SK-N-SH treated with all-trans-retinoic acid at 6 μM for 48 hours (cell line): ENCODE results near the gene CTXND2.

Experiments used
- ATAC-seq: fragments of 200-7000 bp; cut with Tn5 transposase; 3 replicates; pipeline ENCODE4 v1.9.1; 2020; ENCODE audit warnings: mild to moderate bottlenecking, moderate library complexity
- ARNTL ChIP-seq: fragments of 450-650 bp; formaldehyde crosslinking; IDR thresholded peaks from 2 replicates; pipeline ENCODE4 v1.5.0; 2020; ENCODE audit warnings: low read depth, mild to moderate bottlenecking, moderate library complexity, borderline replicate concordance
- BACH2 ChIP-seq: fragments of 250-450 bp; sonication (Bioruptor Pico); IDR thresholded peaks from 2 replicates; pipeline ENCODE4 v1.9.0; 2021; ENCODE audit warnings: mild to moderate bottlenecking, borderline replicate concordance
- CREB5 ChIP-seq: fragments of 250-450 bp; sonication (Bioruptor Pico); IDR thresholded peaks from 2 replicates; pipeline ENCODE4 v1.5.1; 2020; ENCODE audit warnings: low read depth, mild to moderate bottlenecking, moderate library complexity
- CSDC2 ChIP-seq: fragments of 250-450 bp; sonication (Bioruptor Pico); IDR thresholded peaks from 2 replicates; pipeline ENCODE4 v1.5.0; 2020; ENCODE audit warnings: mild to moderate bottlenecking, moderate library complexity
- CSRNP3 ChIP-seq: fragments of 250-450 bp; sonication (Bioruptor Pico); IDR thresholded peaks from 2 replicates; pipeline ENCODE4 v1.5.1; 2021; ENCODE audit warnings: mild to moderate bottlenecking, moderate library complexity
- ESRRG ChIP-seq: fragments of 250-450 bp; sonication (Bioruptor Pico); IDR thresholded peaks from 2 replicates; pipeline ENCODE4 v1.6.1; 2021; ENCODE audit warnings: mild to moderate bottlenecking
- GLIS3 ChIP-seq: fragments of 250-450 bp; sonication (Bioruptor Pico); IDR thresholded peaks from 2 replicates; pipeline ENCODE4 v1.5.0; 2020; ENCODE audit warnings: mild to moderate bottlenecking, moderate library complexity
- ISL1 ChIP-seq: fragments of 250-450 bp; sonication (Bioruptor Pico); IDR thresholded peaks from 2 replicates; pipeline ENCODE4 v2.1.2; 2022; ENCODE audit warnings: mild to moderate bottlenecking, moderate library complexity
- OSR1 ChIP-seq: fragments of 250-450 bp; sonication (Bioruptor Pico); IDR thresholded peaks from 2 replicates; pipeline ENCODE4 v1.8.0; 2022; ENCODE audit warnings: moderate library complexity, mild to moderate bottlenecking, inconsistent platforms
- PATZ1 ChIP-seq: fragments of 250-450 bp; sonication (Bioruptor Pico); IDR thresholded peaks from 2 replicates; pipeline ENCODE4 v1.8.0; 2020; ENCODE audit warnings: mild to moderate bottlenecking, moderate library complexity, borderline replicate concordance
- POU6F1 ChIP-seq: fragments of 250-450 bp; sonication (Bioruptor Pico); IDR thresholded peaks from 2 replicates; pipeline ENCODE4 v1.8.0; 2021; ENCODE audit warnings: low read depth, mild to moderate bottlenecking, moderate library complexity, borderline replicate concordance
- PPARA ChIP-seq: fragments of 250-450 bp; sonication (Bioruptor Pico); IDR thresholded peaks from 2 replicates; pipeline ENCODE4 v1.5.0; 2020; ENCODE audit warnings: mild to moderate bottlenecking, borderline replicate concordance
- SNAI2 ChIP-seq: fragments of 250-450 bp; sonication (Bioruptor Pico); IDR thresholded peaks from 2 replicates; pipeline ENCODE4 v1.5.0; 2020; ENCODE audit warnings: mild to moderate bottlenecking, moderate library complexity
- TCF4 ChIP-seq: fragments of 250-450 bp; sonication (Bioruptor Pico); IDR thresholded peaks from 2 replicates; pipeline ENCODE4 v1.8.0; 2021; ENCODE audit warnings: mild to moderate bottlenecking, moderate library complexity, borderline replicate concordance
- TSHZ2 ChIP-seq: fragments of 250-450 bp; sonication (Bioruptor Pico); IDR thresholded peaks from 2 replicates; pipeline ENCODE4 v1.5.0; 2020; ENCODE audit warnings: mild to moderate bottlenecking, moderate library complexity
- ZFP30 ChIP-seq: fragments of 450-650 bp; formaldehyde crosslinking; IDR thresholded peaks from 2 replicates; pipeline ENCODE4 v1.5.0; 2022; ENCODE audit warnings: mild to moderate bottlenecking, moderate library complexity
- ZNF565 ChIP-seq: fragments of 450-650 bp; formaldehyde crosslinking; conservative IDR thresholded peaks from 2 replicates; pipeline ENCODE4 v1.5.0; 2020; ENCODE audit warnings: low read depth, mild to moderate bottlenecking, moderate library complexity
- ZNF70 ChIP-seq: fragments of 450-650 bp; formaldehyde crosslinking; IDR thresholded peaks from 2 replicates; pipeline ENCODE4 v1.5.0; 2020; ENCODE audit warnings: mild to moderate bottlenecking, moderate library complexity
- ZNF8 ChIP-seq: fragments of 450-650 bp; formaldehyde crosslinking; IDR thresholded peaks from 2 replicates; pipeline ENCODE4 v1.5.0; 2020; ENCODE audit warnings: mild to moderate bottlenecking, moderate library complexity

Gene CTXND2

GRCh38 chr1:150902346-150902745, 15.4 kb downstream of the CTXND2 start:
- no peak for TF ChIP-seq ZNF8
- no peak for TF ChIP-seq CSRNP3 (CRISPR knock-in tag)
- no peak for TF ChIP-seq GLIS3 (CRISPR knock-in tag)
- no peak for TF ChIP-seq CSDC2 (CRISPR knock-in tag)
- TF ChIP-seq PATZ1 (CRISPR knock-in tag) = no peak
- TF ChIP-seq ZNF70 (CRISPR knock-in tag) = no peak
- TF ChIP-seq, all 23 proteins: peak for 0
- ATAC-seq = no peak

- TF ChIP-seq ZNF8 = no peak
- TF ChIP-seq BACH2 (CRISPR knock-in tag) = no peak
- no peak for TF ChIP-seq ISL1 (CRISPR knock-in tag)
- no peak for TF ChIP-seq TSHZ2
- TF ChIP-seq ZNF70 (CRISPR knock-in tag) = no peak
- TF ChIP-seq PATZ1 (CRISPR knock-in tag) = no peak
- TF ChIP-seq POU6F1 = no peak
- no peak for TF ChIP-seq ZFP30
- TF ChIP-seq CREB5 (CRISPR knock-in tag) = no peak
- TF ChIP-seq TCF4 (CRISPR knock-in tag) = no peak
- TF ChIP-seq OSR1 (CRISPR knock-in tag) = no peak
- no peak for TF ChIP-seq ZNF565 (CRISPR knock-in tag)
- no peak for TF ChIP-seq CSDC2 (CRISPR knock-in tag)
- TF ChIP-seq CSRNP3 (CRISPR knock-in tag) = no peak
- TF ChIP-seq SNAI2 (CRISPR knock-in tag) = no peak
- ATAC-seq = no peak
These were observed 15.8 kb downstream of the CTXND2 start for GRCh38 chr1:150902751-150903150.

GRCh38 chr1:150905301-150905700, 18.4 kb downstream of the CTXND2 start:
- ATAC-seq = no peak
- no peak for TF ChIP-seq OSR1 (CRISPR knock-in tag)
- no peak for TF ChIP-seq ARNTL
- TF ChIP-seq ZNF565 (CRISPR knock-in tag) = no peak
- TF ChIP-seq ZFP30 = no peak
- TF ChIP-seq ZNF70 (CRISPR knock-in tag) = no peak
- TF ChIP-seq GLIS3 (CRISPR knock-in tag) = no peak
- TF ChIP-seq TSHZ2 = no peak
- TF ChIP-seq CSRNP3 (CRISPR knock-in tag) = no peak
- TF ChIP-seq ISL1 (CRISPR knock-in tag) = no peak
- no peak for TF ChIP-seq ESRRG
- no peak for TF ChIP-seq PPARA (CRISPR knock-in tag)
- no peak for TF ChIP-seq SNAI2 (CRISPR knock-in tag)
- no peak for TF ChIP-seq CSDC2 (CRISPR knock-in tag)
- TF ChIP-seq TCF4 (CRISPR knock-in tag) = no peak
